GM18858 (cell line): Measurements from ENCODE around the gene CNMD.
"Not testable (repeated sequence)": the region's sequence is repeated elsewhere in the genome, so short reads cannot be mapped to it uniquely, and the experiment has no call there.

Experiments used
- ATAC-seq: cut with Tn5 transposase; IDR thresholded peaks from one replicate; pipeline ENCODE4 v1.9.1; 2021; ENCODE audit not compliant: unreplicated experiment

Gene CNMD

DNA sequence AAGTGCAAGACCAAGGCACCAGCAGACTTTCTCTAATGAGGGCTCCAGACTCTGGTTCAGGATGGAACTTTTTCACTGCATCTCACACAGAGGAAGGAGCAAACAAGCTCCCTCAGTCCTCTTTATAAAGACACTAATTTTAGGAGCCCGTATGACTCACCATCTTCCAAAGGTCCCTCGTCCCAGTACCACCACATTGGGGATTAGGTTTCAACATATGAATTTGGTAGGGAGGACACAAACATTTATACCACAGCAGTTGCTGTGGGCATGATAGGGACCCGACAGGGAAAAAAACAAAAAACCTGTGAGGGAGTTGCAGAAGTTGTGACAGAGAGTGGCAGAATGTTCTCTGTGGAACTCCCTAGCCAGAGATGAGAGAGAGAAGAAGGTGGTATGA lies 6.5 kb upstream of the CNMD start:
- ATAC-seq, result no peak

DNA sequence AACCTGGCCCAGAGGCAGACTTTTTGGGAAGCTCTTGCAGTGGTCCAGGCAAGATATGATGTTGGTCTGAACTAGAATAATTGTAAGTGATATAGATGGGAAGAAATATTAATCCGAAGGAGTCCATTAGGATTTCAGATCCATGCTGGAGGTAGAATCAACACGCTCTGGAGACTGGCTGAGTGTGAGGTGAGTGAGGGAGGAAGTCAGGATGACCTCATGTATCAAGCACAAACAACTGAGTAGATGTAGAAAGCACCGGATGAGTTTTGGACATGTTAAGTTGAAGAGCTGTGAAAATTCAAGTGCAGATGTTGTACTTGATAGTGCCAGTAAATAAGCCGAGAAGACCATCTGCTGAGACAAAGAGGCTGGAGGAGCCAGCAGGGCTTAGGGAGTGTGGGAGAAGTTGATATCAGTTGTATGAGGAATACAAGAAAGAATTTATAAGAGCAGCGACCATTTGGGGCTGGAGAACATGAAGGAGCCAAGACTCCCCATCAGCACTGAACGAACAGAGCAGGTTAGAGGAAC lies 5.3 kb upstream of the CNMD start:
- ATAC-seq, result no peak

DNA sequence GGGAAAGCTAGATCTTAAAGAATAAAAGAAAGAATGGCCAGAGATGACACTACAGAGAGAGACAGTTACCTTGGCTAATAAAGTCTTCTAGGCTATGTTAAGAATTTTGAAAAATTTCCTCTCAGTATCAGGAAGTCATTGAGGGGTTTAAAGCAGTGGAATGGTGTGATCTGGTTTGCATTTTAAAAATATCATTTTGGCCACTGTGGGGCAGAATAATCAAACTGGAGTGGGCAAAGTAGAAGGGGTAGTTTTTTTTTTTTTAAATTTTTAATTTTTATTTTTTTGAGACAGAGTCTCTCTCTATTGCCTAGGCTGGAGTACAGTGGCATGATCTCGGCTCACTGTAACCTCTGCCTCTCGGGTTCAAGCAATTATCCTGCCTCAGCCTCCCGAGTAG lies 4.4 kb upstream of the CNMD start:
- no peak for ATAC-seq

DNA sequence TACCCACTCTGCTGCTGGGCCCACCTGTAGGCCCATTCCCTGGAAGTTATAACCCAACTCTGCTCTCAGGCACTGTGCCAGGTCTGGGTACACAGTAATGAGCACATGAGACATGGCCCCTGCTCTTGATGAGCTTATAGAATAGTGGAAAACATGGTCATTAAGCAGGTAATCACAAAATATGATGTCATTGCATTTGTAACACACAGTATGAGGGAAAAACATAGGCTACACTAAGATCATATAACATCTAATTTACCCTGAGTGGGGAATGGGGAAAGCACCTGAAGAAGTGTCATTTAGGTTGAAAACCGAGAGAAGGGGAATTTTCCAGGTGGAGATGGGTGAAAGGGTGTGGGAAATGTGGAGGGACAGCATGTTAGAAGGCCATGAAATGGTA lies 3.9 kb upstream of the CNMD start:
- no peak for ATAC-seq

DNA sequence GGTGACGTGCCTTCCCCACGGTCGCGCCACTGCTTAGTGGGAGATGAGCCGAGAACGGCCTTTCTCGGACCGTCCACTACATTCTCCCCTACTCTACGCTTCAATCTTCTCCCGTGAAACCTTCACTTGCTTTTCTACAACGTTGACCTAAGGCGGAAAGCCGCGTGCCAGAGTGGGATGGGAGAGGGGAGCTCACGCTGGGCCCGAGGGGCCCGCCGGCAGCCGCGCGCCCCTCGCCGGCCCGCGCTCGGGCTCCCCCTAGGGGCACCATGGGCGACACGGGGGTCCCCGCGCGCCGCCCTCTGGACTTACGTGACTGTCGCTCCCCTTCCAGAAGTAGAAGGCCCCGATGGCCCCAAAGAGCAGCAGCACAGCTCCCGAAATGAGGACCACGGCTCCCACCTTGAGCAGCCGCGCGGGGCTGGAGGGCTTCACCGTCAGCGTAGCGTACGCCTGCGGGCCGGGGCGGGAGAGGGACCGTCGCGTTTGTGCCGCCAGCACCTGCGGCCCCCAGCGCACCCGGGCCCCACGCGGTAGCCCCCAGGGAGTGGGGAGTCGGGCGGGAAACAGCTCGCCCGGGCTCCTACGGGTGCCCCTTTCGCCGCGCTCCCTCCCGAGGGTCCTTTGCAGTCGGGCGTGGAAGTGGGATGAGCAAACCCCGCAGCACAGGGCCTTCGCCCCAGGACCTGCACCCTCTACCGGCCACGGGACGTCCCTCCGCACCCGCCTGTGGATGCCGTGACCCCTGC lies 727 bp downstream of the CNMD start:
- ATAC-seq, result no peak

DNA sequence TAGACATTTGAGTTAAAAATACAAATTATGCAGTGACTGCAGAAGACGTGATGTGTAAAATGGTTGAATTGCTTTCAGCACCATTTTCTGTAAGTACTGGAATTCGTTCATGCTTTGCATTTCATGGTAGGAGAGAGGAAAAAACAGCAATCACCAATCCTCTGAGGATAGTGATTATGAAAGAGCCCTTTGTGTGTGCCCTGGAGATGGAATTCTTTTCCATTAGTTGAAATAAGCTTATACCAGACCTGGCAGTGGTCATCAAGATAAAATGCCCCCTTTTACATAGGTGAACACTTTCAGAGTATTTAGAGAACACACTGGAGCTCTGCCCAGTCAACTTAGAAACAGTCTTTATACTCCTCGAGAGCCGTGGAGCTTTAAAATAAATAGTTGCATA lies 1.7 kb downstream of the CNMD start:
- no peak for ATAC-seq

DNA sequence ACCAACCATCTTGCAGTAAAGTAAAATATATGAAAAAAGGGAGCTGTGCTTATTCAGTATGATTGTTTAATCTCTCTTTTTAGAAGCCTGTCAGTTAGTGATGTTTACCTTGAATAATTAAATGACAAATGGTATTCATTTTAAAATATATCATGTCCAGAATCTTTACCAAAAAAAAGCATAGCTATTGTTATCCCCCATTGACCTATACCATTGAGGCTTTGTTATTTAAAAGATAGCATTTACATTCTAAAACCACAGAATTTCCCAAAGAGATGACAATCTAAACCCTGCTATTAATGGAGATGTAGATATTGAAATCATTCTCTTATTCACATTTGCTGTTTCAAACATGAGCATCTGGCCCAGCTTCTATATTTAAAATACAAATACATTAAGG lies 2.2 kb downstream of the CNMD start:
- ATAC-seq, result no peak

DNA sequence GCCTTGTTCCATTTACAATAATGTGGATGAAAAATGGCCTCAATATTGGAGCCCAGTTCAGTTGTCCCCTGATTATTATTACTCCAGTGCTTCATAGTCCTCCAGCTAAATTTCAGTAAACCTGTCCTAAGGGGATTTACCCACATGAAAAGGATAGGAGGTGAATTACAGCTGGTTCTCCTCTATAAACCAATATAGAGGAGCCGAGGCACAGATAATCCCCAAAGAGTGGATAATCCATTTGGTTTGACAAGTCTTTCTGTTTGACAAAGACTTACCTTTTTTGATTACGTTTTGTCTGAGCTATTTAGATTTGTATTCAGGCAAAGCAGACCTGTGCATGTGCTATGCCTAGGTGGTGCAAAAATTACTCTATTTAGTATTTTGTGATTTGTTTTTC lies 2.7 kb downstream of the CNMD start:
- ATAC-seq, result no peak

DNA sequence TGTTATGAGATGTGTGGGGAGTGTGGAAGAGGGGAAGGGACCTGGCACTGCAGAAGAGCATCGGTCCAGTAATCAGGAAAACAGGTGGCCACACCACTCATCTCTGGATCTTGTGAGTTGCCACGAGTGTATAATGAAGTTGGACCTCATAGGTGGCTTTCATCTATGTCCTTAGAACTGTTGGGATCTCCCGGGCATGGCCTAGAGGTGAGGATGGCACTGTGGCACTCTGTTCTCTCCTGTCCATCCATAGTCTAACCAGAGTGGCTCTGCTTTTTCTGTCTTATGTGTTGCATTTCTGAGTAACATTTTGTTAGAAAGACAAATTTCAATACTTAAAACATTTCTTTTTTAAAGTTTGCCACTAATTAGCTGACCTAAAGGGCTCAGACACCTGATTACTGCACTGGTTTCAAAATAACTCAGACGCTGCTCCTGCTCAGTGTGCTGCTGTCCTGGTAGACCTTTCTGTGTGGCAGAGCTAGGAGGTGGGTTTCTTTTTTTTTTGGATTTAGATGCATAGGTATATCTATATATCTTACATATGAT lies 5.5 kb downstream of the CNMD start:
- ATAC-seq, result no peak

DNA sequence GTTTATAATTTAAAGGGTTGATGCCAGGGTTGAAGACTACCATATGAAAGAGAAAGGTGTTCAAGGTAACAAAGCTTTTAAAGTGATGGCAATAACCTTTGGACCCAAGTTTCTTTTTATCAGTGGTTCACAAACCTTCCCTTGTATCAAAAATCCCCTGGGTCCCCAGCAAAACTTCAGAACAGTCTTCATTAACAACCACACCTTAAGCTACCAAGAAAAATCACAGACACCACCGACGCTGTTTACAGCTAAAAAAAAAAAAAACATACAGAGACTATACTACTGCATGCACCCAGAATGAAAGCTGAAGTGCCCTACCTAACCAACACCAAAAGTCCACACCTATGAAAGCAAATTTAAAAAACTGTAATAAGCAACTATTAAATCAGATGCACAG lies 13.4 kb downstream of the CNMD start:
- no peak for ATAC-seq

DNA sequence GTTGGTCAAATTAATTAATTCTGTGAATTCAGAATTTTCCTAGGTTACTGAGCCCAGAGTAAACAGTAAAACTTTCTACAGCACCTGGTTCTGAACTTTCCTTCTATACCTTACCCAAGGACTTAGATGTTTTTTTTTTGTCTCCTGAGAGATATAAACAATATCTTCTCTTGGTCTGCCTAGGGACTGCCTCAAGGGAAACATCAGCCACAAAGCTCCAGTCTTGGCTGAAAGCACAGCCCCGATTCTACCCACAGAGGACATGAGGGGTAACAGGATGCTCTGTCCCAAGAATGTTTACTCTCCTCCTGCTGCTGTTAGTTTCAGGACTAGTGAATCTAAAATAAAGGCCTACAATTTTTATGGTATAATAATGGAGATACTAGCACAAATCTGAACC lies 14.3 kb downstream of the CNMD start:
- ATAC-seq, result no peak

DNA sequence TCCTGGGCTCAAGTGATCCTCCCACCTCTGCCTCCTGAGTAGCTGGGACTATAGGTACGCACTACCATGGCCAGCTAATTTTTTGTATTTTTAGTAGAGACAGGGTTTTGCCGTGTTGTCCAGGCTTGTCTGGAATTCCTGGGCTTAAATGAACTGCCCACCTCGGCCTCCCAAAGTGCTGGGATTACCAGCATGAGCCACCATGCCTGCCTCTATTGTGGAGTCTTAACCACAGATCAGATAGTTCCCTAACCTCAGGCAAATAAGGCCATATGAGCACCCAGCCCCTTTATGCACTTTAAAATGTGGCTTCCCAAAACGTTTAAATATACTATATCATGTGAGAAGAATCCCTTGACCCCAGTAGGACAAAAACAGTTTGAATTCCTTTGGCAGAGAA lies 16.4 kb downstream of the CNMD start:
- ATAC-seq, result no peak

DNA sequence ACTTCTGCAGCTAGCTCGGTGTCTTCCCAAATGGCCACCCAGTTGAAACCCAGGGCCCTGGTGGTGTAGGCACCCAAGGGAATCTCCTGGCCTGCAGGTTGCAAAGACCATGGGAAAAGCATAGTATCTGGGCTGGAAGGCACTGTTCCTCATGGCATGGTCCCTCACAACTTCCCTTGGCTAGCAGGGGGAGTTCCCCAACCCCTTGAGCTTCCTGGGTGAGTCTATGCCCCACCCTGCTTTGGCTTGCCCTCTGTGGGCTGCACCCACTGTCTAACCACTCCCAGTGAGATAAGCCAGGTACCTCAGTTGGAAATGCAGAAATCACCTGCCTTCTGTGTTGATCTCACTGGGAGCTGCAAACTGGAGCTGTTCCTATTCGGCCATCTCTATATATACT lies 18.3 kb downstream of the CNMD start:
- not testable (repeated sequence) for ATAC-seq

DNA sequence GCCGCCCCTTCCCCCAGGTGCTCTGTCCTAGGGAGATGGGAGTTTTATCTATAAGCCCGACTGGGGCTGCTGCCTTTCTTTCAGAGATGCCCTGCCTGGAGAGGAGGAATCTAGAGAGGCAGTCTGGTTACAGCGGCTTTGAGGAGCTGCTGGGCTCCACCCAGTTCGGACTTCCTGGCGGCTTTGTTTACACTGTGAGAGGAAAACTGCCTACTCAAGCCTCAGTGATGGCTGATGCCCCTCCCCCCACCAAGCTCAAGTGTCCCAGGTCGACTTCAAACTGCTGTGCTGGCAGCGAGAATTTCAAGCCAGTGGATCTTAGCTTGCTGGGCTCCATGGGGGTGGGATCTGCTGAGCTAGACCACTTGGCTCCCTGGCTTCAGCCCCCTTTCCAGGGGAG lies 18.7 kb downstream of the CNMD start:
- not testable (repeated sequence) for ATAC-seq

DNA sequence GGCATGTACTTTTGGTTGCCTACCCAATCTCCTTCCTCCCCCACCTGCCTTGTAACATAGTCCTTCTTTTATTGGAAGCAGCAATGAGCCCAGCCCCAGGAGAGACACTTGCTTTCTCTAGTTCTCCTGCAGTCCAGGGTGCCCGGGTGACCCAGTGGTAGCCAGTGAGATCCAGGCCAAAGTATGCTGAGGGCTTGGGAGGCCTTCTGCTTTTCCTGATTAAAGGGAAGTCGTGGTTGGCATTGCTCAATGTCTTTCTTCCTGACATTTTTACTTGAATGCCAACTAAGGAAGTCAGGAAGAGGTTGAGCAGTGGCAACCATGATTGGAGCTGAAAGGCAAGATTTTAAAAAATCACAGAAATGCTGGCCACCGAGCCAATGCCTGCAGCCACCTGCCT lies 25.7 kb downstream of the CNMD start:
- ATAC-seq, result no peak

DNA sequence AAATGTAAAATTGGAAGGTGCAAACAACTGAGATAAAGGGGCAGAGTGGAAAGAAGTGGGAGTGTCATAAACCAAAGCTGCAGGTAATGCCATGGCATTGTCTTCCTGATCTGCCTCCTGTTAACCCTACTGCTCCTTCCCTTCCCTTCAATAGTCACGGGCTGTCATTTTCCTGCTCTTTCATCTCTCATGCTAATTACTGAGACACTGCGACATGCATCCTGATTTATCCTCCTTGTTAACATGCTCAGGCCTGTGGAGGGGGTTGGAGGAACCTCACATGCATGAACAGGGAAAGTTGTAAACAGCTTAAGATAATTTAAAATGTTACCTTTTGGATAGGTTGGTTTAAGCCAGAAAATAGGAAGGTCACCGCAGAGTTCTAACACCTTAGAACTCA lies 27.2 kb downstream of the CNMD start:
- no peak for ATAC-seq

DNA sequence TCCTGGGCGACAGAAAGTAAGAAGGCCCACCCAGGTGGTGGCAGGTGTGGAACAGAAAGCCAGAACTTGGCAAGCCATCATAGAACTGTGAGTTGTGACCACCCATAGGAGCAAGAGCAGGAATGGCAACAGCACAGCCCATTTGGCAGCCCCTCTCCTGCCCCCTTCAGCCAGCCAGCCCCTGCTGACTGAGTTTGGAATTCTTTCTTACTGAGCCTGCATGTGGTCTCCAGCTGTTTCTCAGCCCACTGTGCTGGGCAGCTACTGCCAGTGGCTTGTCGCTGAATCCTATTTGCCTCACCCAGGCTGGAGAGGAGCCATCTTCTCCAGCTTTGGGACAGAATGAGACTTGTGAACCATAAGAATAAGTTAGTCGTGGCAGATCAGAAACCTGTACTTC lies 28.3 kb downstream of the CNMD start:
- ATAC-seq, result no peak

DNA sequence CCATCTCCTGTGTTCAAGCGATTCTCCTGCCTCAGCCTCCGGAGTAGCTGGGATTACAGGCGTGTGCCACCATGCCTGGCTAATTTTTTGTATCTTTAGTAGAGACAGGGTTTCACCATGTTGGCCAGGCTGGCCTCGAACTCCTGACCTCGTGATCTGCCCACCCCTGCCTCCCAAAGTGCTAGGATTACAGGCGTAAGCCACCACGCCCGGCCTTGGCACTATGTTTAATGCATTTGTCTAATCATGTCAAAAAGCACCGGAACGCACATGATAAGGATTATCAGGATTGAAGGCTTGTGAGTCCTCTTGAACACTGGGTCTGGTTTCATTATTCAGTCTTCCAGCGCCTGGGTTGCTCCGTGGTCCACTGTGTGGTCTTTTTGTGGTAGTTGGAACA lies 31.4 kb downstream of the CNMD start:
- not testable (repeated sequence) for ATAC-seq

DNA sequence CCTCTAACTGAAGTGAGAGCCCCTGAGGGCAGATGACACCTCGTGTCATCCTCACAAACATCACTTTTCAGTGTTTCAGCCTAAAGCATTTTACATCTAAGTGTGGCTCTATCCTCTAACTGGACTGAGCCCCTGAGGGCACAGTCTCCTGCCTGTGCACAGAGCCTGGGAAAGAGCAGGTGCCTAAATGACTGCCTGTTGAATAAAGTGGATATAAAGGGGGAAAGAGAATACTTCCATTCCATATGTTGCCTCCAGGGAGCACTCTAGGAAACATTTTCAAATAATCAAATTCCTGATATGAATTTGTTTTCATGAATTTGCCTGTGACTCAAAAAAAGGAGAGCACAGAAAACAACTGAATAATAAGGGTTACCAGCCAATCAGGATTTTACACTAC lies 32.2 kb downstream of the CNMD start:
- no peak for ATAC-seq

DNA sequence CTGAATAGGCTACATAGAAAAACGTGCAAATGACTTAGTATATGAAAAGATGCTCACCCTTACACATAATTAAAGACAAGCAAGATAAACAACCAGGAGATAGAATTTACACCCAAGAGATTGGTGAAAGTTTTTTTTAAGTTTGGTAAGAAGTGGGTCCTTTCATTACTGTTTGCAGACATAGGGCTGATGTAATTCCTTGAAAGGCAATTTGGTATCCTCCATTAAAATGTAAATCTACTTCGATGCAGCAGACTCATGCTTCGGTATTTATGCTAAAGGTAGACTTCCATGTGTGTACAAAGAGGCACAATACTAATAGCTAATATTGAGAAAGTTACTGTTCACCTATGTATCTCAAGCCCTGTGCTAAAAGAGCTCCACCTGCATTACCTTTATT lies 33.5 kb downstream of the CNMD start:
- ATAC-seq, result no peak

DNA sequence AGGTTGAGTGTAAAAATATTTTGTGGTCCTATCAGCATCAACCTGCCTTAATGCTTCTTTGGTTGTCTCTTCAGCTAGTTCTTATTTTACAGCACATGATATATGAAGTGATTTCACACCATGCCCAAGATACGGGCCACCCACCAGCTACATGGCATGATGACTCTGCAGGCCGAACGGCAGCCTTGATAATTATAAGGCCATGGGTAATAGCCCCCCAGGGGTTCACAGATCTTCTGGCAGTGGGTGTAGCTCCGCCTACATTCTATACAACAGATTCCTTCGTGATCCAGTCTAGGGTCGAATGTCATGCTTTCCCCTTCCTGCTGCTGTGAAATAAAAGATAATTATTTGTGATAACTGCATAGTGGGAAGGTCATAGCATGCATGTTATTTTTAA lies 36.1 kb downstream of the CNMD start:
- ATAC-seq, result no peak

DNA sequence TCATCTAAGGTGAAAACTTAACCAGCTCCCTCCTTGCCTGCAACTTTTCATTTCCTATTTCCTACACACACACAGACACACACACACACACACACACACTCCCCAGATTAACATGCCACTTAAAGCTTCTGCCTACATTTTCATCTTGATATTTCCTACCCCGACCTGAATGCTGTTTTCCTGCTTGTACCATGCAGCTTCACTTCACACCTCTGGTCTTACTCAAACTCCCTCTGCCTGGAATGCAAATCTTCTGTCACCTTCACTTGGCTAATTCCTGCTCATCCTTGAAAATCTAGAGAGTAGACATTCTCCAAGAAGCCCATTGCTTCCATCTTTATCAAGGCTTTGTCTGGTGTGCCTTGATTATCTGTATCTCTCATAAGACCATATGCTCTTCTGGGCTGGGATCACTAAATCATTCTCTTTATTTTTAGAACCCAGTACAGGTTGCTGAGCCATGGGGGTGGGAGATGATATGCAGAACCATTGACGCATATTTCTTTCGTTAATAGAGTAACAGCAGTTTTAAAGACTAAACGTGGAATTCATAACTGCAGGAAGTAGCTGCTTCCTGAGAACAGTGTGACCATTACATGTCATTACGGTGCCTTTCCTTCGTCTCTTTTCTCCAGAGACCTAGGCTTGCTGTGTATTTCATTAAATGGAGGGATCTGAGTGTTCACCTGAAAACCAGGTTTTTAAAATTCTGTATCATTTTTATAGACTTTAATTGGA lies 37.7 kb downstream of the CNMD start:
- ATAC-seq, result no peak
